ENCODE data around the gene PARP9. TPM values are rescaled to one million over a fixed set of nuclear protein-coding genes. Genes with fewer than 3 reads are reported as not detected.
"Not testable (repeated sequence)": the region's sequence is repeated elsewhere in the genome, so short reads cannot be mapped to it uniquely, and the experiment has no call there.

The PARP9 gene
- total RNA-seq, 1 experiment from 2014 or later: 22.1 TPM

- no peak for DNase-seq (ENCODE audit: low read depth)
Observed at GRCh38 chr3:122576174-122576940, 12.3 kb upstream of the PARP9 start.

- peak; percentile 60 for DNase-seq (ENCODE audit: low read depth)
Observed at GRCh38 chr3:122572940-122573412, 8.9 kb upstream of the PARP9 start.

- no peak for DNase-seq (ENCODE audit: low read depth)
Observed at GRCh38 chr3:122568755-122569154, 4.7 kb upstream of the PARP9 start.

GRCh38 chr3:122568131-122568530 lies 4.0 kb upstream of the PARP9 start:
- DNase-seq (ENCODE audit: low read depth): not testable (repeated sequence)

GRCh38 chr3:122563717-122564025 lies 429 bp downstream of the PARP9 start:
- peak; percentile 16 for DNase-seq (ENCODE audit: low read depth)

- DNase-seq (ENCODE audit: low read depth): no peak
Observed at GRCh38 chr3:122562923-122563716, 980 bp downstream of the PARP9 start.

GRCh38 chr3:122560680-122561079 lies 3.4 kb downstream of the PARP9 start:
- DNase-seq (ENCODE audit: low read depth): peak; percentile 66

- DNase-seq (ENCODE audit: low read depth): no peak
Observed at GRCh38 chr3:122559906-122560305, 4.2 kb downstream of the PARP9 start.

GRCh38 chr3:122558605-122559004 lies 5.5 kb downstream of the PARP9 start:
- DNase-seq (ENCODE audit: low read depth): no peak

GRCh38 chr3:122557356-122557755 lies 6.7 kb downstream of the PARP9 start:
- no peak for DNase-seq (ENCODE audit: low read depth)

- DNase-seq (ENCODE audit: low read depth): no peak
Observed at GRCh38 chr3:122555275-122556071, 8.6 kb downstream of the PARP9 start.

GRCh38 chr3:122553171-122553570 lies 10.9 kb downstream of the PARP9 start:
- no peak for DNase-seq (ENCODE audit: low read depth)

- no peak for DNase-seq (ENCODE audit: low read depth)
Observed at GRCh38 chr3:122548619-122549018, 15.5 kb downstream of the PARP9 start.

GRCh38 chr3:122548076-122548475 lies 16.0 kb downstream of the PARP9 start:
- DNase-seq (ENCODE audit: low read depth): no peak

GRCh38 chr3:122546151-122546550 lies 17.9 kb downstream of the PARP9 start:
- no peak for DNase-seq (ENCODE audit: low read depth)

- no peak for DNase-seq (ENCODE audit: low read depth)
Observed at GRCh38 chr3:122538956-122539490, 25.1 kb downstream of the PARP9 start.

- DNase-seq (ENCODE audit: low read depth): no peak
Observed at GRCh38 chr3:122536632-122537001, 27.5 kb downstream of the PARP9 start.

- DNase-seq (ENCODE audit: low read depth): no peak
Observed at GRCh38 chr3:122535964-122536631, 28.0 kb downstream of the PARP9 start.

GRCh38 chr3:122533931-122534334 lies 30.2 kb downstream of the PARP9 start:
- DNase-seq (ENCODE audit: low read depth): peak; percentile 99

- DNase-seq (ENCODE audit: low read depth): no peak
Observed at GRCh38 chr3:122533480-122533879, 30.6 kb downstream of the PARP9 start.

GRCh38 chr3:122530164-122530563 lies 33.9 kb downstream of the PARP9 start:
- DNase-seq (ENCODE audit: low read depth): no peak
